ENCODE results near the gene MOGAT3. TPM values are rescaled to one million over a fixed set of nuclear protein-coding genes. Genes with fewer than 3 reads are reported as not detected.

Gene MOGAT3
- total RNA-seq, 1 experiment from 2014 or later: not detected

DNA sequence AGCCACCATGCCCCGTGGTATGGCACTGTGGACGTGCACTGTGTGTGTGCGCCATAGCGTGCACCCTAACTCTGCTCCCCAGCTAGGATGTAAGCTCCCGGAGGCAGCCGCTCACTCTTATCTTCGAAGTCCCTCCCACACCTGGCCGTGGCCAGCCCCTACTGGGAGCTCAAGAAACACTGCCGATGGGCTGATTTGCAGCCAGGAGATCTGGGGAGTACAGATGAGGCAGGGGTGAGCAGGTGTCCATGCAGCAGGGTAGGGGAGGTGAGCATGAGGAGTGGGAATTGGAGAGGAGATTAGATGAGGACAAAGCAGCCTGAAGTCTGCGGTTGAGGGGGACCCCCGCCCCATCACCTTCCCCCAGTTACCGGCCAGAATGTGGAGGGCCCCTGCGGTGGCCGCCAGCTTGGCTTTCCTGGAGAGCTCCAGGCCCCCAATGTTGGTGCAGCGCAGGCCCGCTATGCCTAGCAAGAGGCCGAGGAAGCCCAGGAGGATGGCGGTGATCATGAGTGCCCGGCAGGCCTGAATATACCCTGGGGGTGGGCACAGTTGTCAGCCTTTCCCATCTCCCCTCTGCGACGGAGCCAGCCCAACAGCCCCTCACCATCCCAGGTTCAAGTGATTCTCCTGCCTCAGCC, 33.2 kb upstream of the MOGAT3 start:
- DNase-seq (ENCODE audit: low spot score): no peak

DNA sequence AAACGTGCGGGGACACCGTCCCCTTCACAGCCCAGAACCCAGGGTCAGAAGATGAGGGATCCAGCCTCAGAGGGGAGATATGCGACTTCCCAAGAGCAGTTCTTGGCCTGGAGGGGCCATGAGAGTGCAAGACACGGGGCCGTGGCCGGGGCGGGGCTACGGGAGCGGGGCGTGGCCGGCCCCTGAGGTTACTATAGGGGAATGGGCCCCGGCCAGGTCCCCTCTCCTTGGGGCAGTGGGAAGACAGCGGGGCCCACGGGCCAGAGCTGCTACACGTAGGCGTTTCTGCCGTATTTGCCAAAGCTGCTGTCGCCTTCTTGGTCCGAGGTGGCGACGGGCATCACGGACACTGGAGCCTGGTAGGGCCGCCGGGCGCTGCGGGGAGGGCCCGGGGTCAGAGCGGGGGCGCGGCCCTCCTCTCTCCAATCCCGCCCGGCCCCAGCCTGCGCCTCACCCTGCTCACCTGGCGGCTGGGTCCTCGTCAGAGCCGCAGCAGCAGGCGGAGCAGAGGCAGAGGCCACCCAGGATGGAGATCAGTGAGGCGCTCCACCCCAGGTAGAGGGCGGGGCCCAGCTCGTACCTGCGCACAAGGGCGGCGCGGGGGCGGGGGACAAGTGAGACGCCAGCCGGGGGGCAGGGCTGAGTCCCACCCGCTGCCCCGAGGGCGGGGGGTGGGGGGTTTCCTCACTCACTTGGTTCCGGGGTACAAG, 31.5 kb upstream of the MOGAT3 start:
- DNase-seq (ENCODE audit: low spot score): no peak

DNA sequence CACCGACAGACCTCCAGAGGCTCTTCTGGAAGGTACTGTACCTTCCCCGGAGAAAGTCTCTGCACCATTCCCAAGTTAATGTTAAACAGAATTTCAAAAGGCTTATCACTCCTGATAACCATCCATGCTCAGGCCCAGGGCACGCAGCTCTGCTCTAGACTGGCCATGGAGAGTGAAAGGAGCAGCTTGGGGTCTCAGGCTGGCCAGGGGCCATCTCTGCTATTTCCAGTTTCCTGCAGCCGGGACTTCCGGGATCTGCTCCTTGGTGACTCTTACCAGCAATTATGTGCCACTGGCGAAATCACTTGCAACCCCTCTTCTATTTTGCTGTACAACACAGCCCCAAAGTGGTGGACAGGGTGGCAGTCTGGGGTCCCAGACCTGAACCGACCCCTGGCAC, 30.8 kb upstream of the MOGAT3 start:
- no peak for DNase-seq (ENCODE audit: low spot score)

DNA sequence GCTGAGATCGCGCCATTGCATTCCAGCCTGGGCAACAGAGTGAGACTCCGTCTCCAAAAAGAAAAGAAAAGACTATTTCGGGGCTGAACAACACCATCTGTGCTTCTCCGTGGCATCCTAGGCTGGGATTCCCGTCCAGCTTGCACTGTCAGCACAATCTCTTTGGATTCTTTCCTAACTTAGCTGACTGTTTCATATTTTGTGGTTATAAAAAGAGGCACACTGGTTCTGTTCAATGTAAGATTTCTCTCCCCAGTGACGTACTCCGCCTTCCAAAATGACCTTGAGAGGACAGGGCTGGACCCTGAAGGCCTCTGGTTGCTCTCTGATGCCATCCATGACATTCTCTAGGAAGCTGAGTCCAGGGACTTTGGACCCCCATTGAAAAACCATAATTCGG, 25.9 kb upstream of the MOGAT3 start:
- DNase-seq (ENCODE audit: low spot score): no peak

DNA sequence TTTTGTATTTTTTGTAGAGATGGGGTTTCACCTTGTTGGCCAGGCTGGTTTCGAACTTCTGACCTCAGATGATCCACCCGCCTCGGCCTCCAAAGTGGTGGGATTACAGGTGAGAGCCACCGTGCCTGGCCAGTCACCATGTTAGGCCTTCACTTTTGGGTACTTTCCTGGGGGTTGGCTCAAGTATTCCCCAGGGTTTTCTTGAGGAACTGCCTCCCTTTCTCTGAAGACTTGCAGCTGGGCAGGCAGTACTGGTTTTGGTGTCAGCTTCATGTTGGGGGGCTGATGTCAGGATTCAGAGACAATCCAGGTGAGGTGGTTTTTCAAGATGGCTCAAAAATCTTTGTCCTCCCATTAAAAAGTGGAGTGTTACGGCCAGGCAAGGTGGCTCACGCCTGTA, 24.8 kb upstream of the MOGAT3 start:
- no peak for DNase-seq (ENCODE audit: low spot score)

DNA sequence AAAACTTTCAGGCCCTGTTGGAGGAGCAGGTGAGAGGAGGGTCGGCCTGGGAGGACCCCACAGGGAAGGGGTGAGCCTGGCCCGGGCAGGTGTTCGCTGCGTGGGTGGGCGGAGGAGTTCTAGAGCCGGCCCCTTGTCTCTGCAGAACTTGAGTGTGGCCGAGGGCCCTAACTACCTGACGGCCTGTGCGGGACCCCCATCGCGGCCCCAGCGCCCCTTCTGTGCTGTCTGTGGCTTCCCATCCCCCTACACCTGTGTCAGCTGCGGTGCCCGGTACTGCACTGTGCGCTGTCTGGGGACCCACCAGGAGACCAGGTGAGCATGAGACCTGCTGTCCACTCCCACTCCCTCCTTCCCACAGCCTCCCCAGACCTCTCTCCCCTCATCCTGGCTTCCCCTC, 22.7 kb upstream of the MOGAT3 start:
- DNase-seq (ENCODE audit: low spot score): no peak

DNA sequence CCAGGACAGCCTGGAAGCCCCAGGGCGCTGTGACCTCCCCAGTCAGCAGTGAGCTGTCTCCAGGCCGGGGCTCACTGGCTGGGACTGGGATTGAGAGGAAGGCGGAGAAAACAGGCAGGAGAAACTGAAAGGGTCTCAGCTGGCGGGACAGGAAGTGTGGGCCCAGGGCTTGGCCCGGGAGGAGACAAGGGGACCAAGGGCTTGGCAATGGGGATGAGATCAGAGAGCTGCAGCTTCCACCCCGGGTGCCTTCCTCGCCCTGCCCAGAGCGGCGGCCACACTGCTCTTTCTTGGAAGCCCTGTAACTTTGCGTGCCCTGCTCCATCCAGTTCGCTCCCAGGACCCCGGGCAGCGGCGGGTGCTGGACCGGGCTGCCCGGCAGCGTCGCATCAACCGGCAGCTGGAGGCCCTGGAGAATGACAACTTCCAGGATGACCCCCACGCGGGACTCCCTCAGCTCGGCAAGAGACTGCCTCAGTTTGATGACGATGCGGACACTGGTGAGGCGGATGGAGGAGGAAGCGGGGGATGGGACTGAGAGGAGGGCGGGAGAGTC, 21.5 kb upstream of the MOGAT3 start:
- no peak for DNase-seq (ENCODE audit: low spot score)

DNA sequence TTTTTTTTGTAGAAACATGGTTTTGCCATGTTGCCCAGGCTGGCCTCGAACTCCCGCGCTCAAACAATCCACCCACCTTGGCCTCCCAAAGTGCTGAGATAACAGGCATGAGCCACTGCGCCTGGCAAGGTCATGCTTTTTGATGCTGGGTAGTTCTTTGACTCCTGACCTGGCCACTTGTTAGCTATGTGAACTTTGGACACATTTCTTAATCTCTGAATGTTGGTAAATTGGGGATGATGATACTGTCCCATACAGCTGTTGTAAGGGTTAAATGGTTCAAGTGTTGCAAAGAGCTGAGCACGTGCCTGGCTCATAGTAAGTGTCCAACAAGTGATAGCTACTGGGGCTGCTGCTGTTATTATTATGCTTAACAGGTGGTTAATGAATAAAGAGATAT, 19.5 kb upstream of the MOGAT3 start:
- DNase-seq (ENCODE audit: low spot score): no peak

DNA sequence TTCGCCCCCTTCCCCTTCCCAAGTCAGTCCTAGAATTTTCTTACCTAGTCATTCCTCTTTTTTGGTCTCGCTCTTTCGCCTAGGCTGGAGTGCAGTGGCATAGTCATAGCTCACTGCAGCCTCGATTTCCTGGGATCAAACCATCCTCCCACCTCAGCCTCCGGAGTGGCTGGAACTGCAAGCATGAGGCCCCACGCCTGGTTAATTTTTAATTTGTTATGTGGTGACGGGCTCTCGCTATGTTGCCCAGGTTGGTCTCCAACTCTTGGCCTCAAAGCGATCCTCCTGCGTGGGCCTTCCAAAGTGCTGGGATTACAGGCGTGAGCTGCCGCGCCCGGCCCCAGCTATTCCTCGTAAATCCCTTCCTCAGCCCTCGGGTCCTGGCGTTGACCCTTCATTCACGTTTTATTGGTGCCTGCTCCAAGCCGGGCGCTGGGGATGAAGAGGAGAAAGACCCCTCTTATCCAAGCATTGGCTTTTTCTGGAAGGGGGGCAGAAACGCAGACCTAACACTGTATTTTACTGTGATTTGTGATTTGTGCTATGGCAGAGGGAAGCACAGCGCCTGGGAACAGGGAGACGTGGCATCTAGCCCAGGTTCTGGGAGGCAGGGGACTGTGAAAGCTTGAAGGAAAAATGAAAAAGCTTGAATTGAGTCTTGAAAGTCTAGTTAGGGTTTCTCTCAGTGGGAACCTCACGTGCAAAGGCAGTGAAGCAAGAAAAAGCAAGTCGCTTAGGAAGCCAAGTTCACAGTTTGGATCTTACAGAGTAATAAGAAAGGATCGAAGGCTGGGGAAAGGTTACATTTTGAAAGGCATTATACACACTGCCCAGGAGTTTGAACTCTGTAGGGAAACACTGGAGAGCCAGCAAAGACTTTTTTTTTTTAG, 17.6 kb upstream of the MOGAT3 start:
- no peak for DNase-seq (ENCODE audit: low spot score)

DNA sequence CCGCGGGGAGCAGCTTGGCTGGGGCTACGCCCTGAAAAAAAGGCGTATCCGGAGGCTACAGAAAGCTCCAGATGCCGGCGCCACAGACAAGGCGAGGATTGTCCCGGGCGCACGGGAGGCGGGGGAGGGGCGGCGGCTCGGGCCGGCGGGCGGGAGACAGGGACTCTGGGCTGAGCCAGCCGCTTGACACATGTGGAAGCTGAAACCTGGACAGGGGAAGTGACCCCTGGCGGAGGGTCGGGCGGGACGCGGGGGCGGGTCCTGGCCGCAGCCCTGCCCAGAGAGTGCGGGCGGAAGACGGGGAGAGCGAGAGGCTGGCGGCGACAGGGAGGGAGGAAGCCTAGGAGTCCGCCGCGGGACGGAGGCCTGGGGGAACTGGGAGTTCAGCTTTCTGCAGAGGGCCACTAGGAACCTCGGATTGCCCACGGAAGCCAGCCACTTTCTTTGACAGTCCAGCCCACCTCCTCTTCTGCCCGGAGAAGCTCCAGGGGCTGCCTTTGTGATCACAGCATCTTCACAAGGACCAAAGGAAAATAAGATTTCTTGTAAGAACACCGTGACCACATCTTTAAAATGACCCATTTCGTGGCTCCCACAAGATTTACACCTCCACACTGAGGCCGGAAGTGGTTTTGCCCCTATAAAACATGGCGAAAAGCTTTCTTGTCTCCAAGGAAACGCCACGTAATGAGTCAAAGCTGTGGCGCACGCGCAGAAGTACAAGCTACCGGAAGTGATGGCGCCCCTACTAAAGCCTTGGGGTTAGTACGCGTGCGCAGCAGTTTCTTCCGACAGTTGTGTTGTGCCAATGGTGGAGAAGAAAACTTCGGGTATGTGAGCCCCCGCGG, 16.8 kb upstream of the MOGAT3 start, which contains the start of the genes PLOD3 and ZNHIT1:
Gene PLOD3 (minus strand): TSS at position 194 of the 848 bp plus-strand sequence. CDS start 307 bp downstream, outside the sequence.
Gene ZNHIT1 (plus strand): TSS at position 778 of the 848 bp plus-strand sequence. CDS start 31 bp downstream, at position 809.
- peak; percentile 99 for DNase-seq (ENCODE audit: low spot score)

DNA sequence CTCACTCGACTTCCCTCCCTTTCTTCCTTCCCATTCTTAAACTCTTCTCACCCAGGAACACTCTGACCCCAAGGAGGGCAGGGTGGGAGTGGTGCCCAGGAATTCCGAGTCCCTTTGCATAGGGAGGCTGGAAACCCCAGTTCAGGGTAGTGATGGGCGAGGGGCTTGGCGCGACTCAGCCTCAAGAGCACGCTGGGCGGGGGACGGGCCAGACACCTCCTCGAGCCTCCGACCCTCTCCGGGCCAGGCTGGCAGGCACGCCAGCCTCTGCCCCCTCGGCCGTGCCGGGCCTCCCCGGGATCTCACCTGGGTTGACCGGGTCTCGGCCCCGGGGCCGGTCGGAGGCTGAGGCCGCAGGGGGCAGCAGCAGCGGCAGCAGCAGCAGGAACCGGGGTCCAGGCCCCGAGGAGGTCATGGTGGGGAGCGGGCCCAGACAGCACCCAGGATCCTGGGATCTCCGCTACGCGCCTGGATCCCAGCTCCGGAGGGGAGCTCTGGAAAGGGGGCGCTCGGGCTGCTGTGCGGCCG, 16.1 kb upstream of the MOGAT3 start:
- DNase-seq (ENCODE audit: low spot score): no peak

DNA sequence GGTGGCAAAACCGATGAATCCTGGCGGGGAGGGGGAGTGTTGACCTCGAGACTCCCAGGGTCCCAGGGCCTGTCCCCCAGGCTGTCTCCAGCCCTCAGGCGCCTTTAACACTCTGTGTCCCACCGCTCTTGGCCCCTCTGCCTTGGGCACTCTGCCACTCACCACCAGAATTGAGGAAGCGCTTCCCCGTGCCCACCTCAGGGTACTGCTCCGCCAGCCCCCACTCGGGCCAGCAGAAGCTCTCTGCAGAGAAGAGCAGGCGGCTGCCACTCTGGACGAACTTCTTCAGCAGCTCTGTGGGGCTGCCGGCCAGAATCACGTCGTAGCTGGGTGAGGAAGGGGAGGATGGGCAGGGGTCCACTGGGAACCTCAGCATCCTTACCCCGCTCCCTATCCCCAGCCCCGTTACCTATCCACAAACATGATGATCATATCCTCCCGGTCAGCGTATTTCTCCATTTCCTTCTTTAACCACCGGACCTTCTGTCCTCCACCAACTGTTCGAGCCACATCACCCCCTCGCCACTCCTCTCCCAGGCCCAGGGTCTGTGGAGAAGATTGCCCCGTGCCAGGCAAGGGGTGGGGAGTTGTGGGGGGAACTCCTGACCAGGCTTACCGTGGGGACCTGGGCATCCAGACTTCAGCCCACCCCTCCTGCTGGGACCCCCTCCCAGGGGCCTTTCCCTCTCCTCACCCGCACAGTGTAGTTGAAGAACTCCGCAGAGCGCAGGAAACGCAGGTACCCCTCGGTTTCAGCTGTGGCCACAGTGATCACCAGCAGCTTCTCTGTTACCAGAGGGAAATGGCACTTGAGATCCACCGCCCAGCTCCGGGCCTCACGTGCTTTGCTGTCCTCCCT, 15.4 kb upstream of the MOGAT3 start:
- no peak for DNase-seq (ENCODE audit: low spot score)

DNA sequence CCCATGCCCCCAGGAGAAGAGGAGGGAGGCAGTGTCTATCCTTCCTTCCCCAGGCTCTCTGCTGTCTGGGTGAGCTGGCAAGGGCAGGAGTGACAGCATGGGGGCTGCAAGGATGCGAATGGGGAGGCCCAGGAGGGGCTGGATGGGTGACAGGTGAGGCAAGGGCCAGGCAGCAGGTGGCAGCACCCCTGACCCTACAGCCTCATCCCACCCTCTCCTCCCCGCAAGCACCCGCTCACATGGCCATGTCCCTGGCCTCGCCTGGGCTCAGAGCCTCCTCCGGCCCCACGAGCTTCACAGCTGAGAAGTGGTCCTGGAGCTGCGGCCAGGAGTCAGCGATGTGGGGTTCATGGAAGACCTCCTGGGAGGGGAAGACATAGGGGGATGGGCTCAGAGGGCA, 11.2 kb upstream of the MOGAT3 start:
- DNase-seq (ENCODE audit: low spot score): no peak

DNA sequence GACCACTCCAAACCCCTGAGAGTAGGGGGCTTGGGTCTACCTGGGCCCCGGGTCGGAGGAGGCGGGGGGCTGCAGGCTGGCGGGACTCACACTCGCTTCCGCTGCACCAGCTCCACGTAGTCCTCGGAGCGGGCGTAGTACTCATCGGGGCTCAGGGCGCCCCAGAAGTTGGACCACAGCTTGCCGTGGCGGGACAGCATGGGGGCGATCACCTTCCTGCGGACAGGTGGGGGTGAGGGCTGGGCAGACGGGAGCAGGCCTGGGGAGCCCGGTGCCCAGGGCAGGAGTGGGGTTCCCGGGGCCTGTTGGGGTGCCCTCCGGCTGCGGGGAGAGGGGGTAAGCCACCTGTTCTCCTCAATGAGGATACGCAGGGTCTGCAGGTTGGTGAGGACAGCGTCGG, 10.7 kb upstream of the MOGAT3 start:
- no peak for DNase-seq (ENCODE audit: low spot score)

DNA sequence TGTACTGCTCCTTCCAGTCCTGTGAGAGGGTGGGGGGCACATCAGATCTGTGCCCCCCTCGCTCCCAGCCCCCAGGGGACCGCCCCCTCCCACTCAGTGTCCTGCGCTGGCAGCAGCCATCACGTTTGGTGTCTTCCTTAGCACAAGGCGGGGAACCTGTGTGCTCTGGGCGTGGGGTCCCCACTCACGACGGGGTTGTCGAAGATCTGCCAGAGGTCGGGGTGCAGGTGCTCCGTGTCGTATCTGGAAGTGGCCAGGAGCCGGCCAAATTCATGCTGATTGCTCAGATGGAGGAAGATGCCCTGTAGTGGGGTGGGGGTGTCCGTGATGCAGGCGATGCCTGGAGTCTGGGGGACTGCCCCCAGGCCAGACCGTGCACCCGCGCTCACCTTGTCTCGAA, 9.3 kb upstream of the MOGAT3 start:
- DNase-seq (ENCODE audit: low spot score): no peak

DNA sequence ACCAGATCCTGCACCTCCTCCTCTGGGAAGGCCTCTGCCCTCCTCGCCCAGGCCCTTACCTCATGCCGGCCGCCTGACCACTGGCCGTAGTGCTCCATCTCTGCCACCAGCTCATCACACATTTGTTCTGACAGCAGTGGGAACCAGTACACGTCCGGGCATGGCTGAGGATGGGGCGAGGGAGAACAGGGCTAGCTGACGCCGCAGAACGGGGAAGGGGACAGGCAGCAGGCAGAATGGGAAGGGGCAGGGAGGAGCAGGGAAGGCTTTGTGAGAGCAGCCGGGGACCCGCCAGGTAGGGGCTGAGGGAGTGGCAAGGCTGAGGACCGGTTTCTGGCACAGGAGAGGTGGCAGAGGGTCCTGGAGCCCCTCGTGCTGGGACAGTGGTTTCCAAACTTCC, 8.0 kb upstream of the MOGAT3 start:
- no peak for DNase-seq (ENCODE audit: low spot score)

DNA sequence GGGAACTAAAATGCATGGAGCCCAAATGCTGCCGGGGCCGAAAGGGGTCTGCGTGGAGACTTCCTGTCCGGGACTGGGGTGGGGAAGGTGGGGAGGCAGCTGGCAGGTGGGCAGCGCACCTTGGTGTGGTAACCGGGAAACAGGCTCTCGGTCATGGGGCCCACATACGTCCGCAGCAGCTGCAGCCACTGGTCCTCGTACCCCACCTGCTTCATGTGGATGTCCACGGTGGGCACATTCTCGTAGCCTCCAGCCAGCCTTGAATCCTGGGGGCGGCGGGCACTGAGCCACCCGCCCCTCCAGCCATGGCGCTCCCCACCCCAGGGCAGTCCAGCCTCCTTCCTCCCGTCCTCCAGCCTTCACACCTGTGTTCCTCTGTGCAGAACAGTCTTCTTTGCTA, 6.6 kb upstream of the MOGAT3 start:
- no peak for DNase-seq (ENCODE audit: low spot score)

DNA sequence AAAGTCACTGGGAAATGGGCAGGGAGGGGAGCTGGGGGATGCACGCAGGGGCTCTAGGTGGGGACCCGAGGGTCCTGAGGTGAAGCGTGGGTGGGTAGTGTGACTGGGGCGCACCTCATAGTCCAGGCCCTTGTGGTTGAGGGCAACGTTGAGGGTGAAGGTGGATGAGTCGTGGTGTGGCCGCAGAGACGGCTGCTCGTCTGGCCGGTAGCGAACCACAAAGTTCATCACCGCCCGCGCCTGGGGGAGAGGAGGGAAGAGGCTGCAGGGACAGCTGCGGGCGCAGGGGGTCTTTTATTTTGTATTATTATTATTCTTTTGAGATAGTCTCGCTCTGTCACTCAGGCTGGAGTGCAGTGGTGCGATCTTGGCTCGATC, 5.8 kb upstream of the MOGAT3 start:
- DNase-seq (ENCODE audit: low spot score): no peak

DNA sequence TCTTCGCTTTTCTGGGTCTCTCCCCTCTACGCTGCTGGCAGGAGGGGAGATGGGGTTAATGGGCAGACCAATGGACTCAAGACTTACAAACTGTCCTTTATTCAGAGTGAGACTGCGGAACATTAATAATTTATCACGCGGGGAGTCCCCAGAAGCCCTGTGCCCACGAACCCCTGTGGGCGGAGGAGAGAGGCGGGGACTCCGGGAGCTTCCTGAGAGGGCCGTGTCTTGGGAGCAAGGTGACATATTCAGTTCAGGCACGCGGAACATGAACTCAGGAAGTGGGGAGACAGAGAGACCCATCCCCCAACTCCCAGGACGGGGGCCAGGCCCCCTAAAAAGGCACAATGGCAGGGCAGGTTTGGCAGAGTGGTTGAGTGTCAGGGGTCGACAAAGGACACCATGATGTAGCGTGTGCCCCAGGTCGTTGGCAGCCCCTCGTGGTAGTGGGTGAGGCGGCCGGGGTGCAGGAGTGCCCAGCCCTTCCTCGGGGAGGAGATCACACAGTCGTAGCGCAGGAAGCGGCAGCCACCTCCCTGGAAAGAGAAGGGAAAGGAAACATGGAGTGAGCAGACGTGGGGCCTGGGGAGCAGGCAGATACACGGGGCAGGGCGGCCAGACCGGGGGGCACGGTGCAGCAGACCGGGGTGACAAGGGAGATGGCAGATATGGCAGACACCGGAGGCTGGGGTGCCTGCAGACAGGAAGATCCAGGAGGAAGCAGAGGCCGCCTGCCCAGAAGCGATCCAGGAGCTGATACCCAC, 5.2 kb upstream of the MOGAT3 start:
- DNase-seq (ENCODE audit: low spot score): no peak
